ENCODE results near the gene PIR. TPM values are rescaled to one million over a fixed set of nuclear protein-coding genes. Genes with fewer than 3 reads are reported as not detected.

Gene PIR
- total and polyA plus RNA-seq, 2 of the 8 experiments (the other 6 are each of a cell fraction or from before 2014, with no cell fraction given): 6.4 to 10.3 TPM

- TF ChIP-seq BCL11A (IDR thresholded peaks at IDR 0.05; ENCODE audit: low read depth in 2 of 2, low read length in 2 of 2): no peak
- TF ChIP-seq CHD1 (IDR thresholded peaks at IDR 0.05; ENCODE audit: low read depth, low read length): no peak
- no peak for TF ChIP-seq FOSL1 (IDR thresholded peaks at IDR 0.05; ENCODE audit: insufficient read depth, low read depth, low read length)
Measured at GRCh38 chrX:15343075-15343476, 150.1 kb downstream of the PIR start (continued).

Data from H1 (cell line).